ENCODE measurements around the gene TRIB2. TPM values are rescaled to one million over a fixed set of nuclear protein-coding genes. Genes with fewer than 3 reads are reported as not detected.

Gene TRIB2
- total and polyA plus RNA-seq, 2 experiments from 2014 or later = 19.2 to 27.2 TPM

DNA sequence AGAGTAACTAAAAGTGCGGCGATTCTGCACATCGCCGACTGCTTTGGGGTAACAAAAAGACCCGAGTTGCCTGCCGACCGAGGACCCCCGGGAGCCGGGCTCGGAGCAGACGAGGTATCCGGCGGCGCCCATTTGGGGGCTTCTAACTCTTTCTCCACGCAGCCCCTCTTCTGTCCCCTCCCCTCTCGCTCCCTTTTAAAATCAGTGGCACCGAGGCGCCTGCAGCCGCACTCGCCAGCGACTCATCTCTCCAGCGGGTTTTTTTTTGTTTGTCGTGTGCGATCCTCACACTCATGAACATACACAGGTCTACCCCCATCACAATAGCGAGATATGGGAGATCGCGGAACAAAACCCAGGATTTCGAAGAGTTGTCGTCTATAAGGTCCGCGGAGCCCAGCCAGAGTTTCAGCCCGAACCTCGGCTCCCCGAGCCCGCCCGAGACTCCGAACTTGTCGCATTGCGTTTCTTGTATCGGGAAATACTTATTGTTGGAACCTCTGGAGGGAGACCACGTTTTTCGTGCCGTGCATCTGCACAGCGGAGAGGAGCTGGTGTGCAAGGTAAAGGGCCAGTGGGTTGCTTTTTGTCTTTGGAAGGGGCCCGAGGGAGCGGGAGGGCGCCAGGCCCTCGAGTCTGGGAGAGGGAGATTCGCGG, 1.4 kb downstream of the TRIB2 start:
- TF ChIP-seq, protein P1, sequence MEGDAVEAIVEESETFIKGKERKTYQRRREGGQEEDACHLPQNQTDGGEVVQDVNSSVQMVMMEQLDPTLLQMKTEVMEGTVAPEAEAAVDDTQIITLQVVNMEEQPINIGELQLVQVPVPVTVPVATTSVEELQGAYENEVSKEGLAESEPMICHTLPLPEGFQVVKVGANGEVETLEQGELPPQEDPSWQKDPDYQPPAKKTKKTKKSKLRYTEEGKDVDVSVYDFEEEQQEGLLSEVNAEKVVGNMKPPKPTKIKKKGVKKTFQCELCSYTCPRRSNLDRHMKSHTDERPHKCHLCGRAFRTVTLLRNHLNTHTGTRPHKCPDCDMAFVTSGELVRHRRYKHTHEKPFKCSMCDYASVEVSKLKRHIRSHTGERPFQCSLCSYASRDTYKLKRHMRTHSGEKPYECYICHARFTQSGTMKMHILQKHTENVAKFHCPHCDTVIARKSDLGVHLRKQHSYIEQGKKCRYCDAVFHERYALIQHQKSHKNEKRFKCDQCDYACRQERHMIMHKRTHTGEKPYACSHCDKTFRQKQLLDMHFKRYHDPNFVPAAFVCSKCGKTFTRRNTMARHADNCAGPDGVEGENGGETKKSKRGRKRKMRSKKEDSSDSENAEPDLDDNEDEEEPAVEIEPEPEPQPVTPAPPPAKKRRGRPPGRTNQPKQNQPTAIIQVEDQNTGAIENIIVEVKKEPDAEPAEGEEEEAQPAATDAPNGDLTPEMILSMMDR (IDR thresholded peaks at IDR 0.05; ENCODE audit: poor library complexity) = no peak
- TF ChIP-seq EZH2 (IDR thresholded peaks at IDR 0.05; ENCODE audit: borderline replicate concordance) (peak; percentile 15), EZH2phosphoT487 (IDR thresholded peaks at IDR 0.05; ENCODE audit: low read depth, severe bottlenecking, unreplicated experiment) (peak; percentile 37)
- H3K79me2 ChIP-seq = peaks cover 55% of the 10 kb centered on the region

DNA sequence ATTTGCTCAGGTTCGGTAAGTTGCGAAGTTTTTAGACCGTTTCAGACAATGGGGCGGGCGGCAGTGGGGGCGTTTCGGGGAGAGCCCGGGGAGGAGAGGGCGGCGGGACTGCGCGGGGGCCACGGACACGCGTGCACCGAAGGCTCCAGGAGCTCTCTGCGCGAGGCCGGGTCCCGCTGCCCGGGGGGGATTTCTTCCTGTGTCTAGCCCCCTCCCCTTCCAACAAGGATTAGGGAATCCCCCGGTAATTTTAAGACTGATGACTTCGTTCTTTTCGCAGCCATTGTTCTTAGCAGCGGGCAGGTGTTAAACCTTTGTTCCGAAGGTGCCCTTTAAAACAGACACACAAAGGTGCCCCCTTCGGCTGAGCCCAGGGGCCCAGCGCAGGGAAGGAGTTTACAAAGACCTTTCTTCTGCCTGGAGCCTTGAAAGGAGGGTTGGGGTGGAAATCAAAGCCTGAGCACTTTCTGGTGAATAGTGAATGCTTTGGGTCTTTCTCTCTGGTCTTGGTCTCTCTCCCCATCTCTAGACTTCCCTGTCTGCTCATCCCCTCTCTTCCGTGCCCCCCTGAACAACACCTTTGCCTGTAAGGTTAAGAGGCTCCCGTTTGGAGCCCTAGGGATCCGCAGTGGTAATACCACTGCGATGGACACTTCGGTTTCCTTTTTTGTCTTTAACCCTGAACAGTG, 2.1 kb downstream of the TRIB2 start:
- Histone ChIP-seq H3K9me3 (ENCODE audit: low read depth) (no peaks in the 10 kb centered on the region), H3K27me3 (no peaks in the 10 kb centered on the region), H3K79me2 (peaks cover 62% of the 10 kb centered on the region), H3K4me2 (peak overlapping the region; percentile 84), H3K36me3 (replicated peaks; ENCODE audit: insufficient read depth, low read depth) (no peaks in the 10 kb centered on the region), H2AFZ (peak overlapping the region; percentile 70), H3K27ac (peak overlapping the region; percentile 83), H3K4me3 (peak overlapping the region; percentile 99), H4K20me1 (ENCODE audit: insufficient read depth, poor library complexity, severe bottlenecking) (peaks cover 30% of the 10 kb centered on the region), H3K9me2 (replicated peaks; ENCODE audit: insufficient read depth) (no peaks in the 10 kb centered on the region), H3K4me1 (ENCODE audit: insufficient read depth) (peaks cover 28% of the 10 kb centered on the region)
- TF ChIP-seq EZH2phosphoT487 (IDR thresholded peaks at IDR 0.05; ENCODE audit: low read depth, severe bottlenecking, unreplicated experiment) (no peak), EZH2 (IDR thresholded peaks at IDR 0.05; ENCODE audit: borderline replicate concordance) (no peak)
- TF ChIP-seq, protein P1 (IDR thresholded peaks at IDR 0.05; ENCODE audit: poor library complexity) = no peak
- peak; percentile 17 for DNase-seq (ENCODE audit: low spot score)
- WGBS (ENCODE audit: low lambda C conversion rate, missing lambda C conversion rate) = under 1% methylated on average over 27 of the region's 33 CpGs

More for the DNA sequence above, 1.4 kb downstream of the TRIB2 start:
- H3K27ac ChIP-seq = peak overlapping the region; percentile 83
- no peaks in the 10 kb centered on the region for H3K9me2 ChIP-seq (replicated peaks; ENCODE audit: insufficient read depth)
- H3K9me3 ChIP-seq (ENCODE audit: low read depth) = no peaks in the 10 kb centered on the region
- H3K4me3 ChIP-seq = peak overlapping the region; percentile 99
- H3K36me3 ChIP-seq (replicated peaks; ENCODE audit: insufficient read depth, low read depth) = no peaks in the 10 kb centered on the region
- H2AFZ ChIP-seq = peak overlapping the region; percentile 70
- peaks cover 28% of the 10 kb centered on the region for H3K4me1 ChIP-seq (ENCODE audit: insufficient read depth)
- H4K20me1 ChIP-seq (ENCODE audit: insufficient read depth, poor library complexity, severe bottlenecking) = peaks cover 30% of the 10 kb centered on the region
- H3K27me3 ChIP-seq = no peaks in the 10 kb centered on the region
- peak overlapping the region; percentile 84 for H3K4me2 ChIP-seq
- 2% methylated on average over 50 of the region's 50 CpGs for WGBS (ENCODE audit: low lambda C conversion rate, missing lambda C conversion rate)
- peak; percentile 38 for DNase-seq (ENCODE audit: low spot score)

DNA sequence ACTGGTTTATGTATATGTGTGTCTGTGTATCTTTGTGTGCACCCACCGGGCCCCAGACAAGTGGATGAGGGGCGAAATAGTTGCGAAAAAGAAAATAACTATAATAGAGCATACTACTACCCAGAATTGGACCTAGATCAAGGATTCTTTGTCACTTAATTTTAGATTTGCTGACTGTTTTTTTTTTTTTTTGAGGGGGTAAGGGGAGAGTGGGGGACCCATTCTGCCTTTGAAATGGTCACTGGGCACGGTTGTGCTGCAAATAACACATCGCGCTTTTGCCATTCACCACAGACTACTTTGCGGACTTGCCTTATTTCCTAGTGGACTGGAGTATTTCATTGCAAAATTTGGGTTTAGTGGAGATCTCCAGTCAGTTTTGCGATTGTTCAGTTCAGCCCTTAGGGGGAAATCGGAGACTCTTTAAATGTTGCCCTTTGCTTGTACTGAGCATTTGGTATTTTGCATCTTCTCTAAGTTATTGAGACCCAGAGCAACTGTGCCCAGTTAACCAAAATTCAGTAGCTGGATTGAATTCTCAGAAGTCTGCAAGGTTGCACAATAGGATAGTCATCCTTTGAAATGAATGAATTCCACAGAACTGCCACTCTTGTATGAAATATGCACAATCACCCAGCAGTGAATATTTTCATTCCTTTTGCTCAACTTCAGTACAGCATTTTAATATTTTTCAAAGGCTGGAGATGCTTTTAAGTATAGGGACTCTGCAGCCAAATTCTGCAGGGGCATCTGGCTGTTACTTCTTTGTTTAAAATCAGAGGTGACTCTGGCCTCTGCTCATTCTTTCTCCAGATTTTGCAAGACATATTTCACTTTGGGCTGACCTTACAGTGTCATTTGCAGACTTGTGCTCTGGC, 2.9 kb downstream of the TRIB2 start:
- peaks cover 28% of the 10 kb centered on the region for H3K4me1 ChIP-seq (ENCODE audit: insufficient read depth)
- H3K9me3 ChIP-seq (ENCODE audit: low read depth) = no peaks in the 10 kb centered on the region
- no peaks in the 10 kb centered on the region for H3K36me3 ChIP-seq (replicated peaks; ENCODE audit: insufficient read depth, low read depth)
- TF ChIP-seq, protein P1 (IDR thresholded peaks at IDR 0.05; ENCODE audit: poor library complexity) = no peak
- TF ChIP-seq EZH2 (IDR thresholded peaks at IDR 0.05; ENCODE audit: borderline replicate concordance) (no peak), EZH2phosphoT487 (IDR thresholded peaks at IDR 0.05; ENCODE audit: low read depth, severe bottlenecking, unreplicated experiment) (no peak)
- H3K79me2 ChIP-seq = peaks cover 68% of the 10 kb centered on the region
- peak overlapping the region; percentile 99 for H3K4me3 ChIP-seq
- H3K4me2 ChIP-seq = peak overlapping the region; percentile 84
- H2AFZ ChIP-seq = no peak overlapping the region
- DNase-seq (ENCODE audit: low spot score) = no peak
- peaks cover 30% of the 10 kb centered on the region for H4K20me1 ChIP-seq (ENCODE audit: insufficient read depth, poor library complexity, severe bottlenecking)
- H3K27ac ChIP-seq = peak overlapping the region; percentile 83
- WGBS (ENCODE audit: low lambda C conversion rate, missing lambda C conversion rate) = 27% methylated on average over 9 of the region's 9 CpGs
- H3K9me2 ChIP-seq (replicated peaks; ENCODE audit: insufficient read depth) = no peaks in the 10 kb centered on the region
- H3K27me3 ChIP-seq = no peaks in the 10 kb centered on the region

Data from hepatocyte (in vitro differentiated cells).